Natural killer cell (primary cell): ENCODE data around the gene SCYL1. TPM values are rescaled to one million over a fixed set of nuclear protein-coding genes. Genes with fewer than 3 reads are reported as not detected.
"Not testable (repeated sequence)": the region's sequence is repeated elsewhere in the genome, so short reads cannot be mapped to it uniquely, and the experiment has no call there.

Experiments
- ATAC-seq, 3 donors: fragments of 150-1000 bp in 2 of 3; fragments of 200-7000 bp in 1 of 3; cut with Tn5 transposase; 1 replicate in 1 of 3; 2 replicates in 2 of 3; pipeline ENCODE4 v1.10.0; 2021; ENCODE audit warnings: mild to moderate bottlenecking in 2 of 3, moderate library complexity in 2 of 3
- DNase-seq, 2 donors: peaks; one replicate each; pipeline versions ENCODE4 v3.0.0 to v3.0.0-alpha.2; 2013 to 2021; ENCODE audit warnings: mixed read lengths in 1 of 2
- H3K27ac ChIP-seq: one replicate; pipeline ENCODE4 v1.5.1; 2013; ENCODE audit warnings: mild to moderate bottlenecking, low read length
- H3K27me3 ChIP-seq: one replicate; pipeline ENCODE4 v1.6.1; 2013; ENCODE audit warnings: low read length; ENCODE audit not compliant: control insufficient read depth, insufficient read depth
- H3K36me3 ChIP-seq: one replicate; pipeline ENCODE4 v1.6.1; 2013; ENCODE audit warnings: low read length; ENCODE audit not compliant: control insufficient read depth, insufficient read depth
- H3K4me1 ChIP-seq: one replicate; pipeline ENCODE4 v1.6.1; 2013; ENCODE audit warnings: low read length; ENCODE audit not compliant: control insufficient read depth, insufficient read depth
- H3K4me3 ChIP-seq: one replicate; pipeline ENCODE4 v1.5.1; 2013; ENCODE audit warnings: low read length
- H3K9me3 ChIP-seq: one replicate; pipeline ENCODE4 v1.6.1; 2013; ENCODE audit warnings: low read length; ENCODE audit not compliant: control insufficient read depth, insufficient read depth
- H3K27ac Mint-ChIP-seq, 2 donors: one replicate each; pipeline ENCODE4 v1.8.0; 2022; ENCODE audit warnings: mild to moderate bottlenecking in 2 of 2, mixed read lengths in 2 of 2, moderate library complexity in 1 of 2
- H3K27me3 Mint-ChIP-seq, 2 donors: one replicate each; pipeline ENCODE4 v1.8.0; 2022; ENCODE audit warnings: low read depth in 2 of 2, mixed read lengths in 2 of 2
- H3K36me3 Mint-ChIP-seq: one replicate; pipeline ENCODE4 v1.8.0; 2022; ENCODE audit warnings: mixed read lengths
- H3K4me1 Mint-ChIP-seq, 2 donors: one replicate each; pipeline ENCODE4 v1.8.0; 2022; ENCODE audit warnings: mixed read lengths in 2 of 2
- H3K4me3 Mint-ChIP-seq: one replicate; pipeline ENCODE4 v1.8.0; 2022; ENCODE audit warnings: mild to moderate bottlenecking, moderate library complexity, mixed read lengths
- H3K9me3 Mint-ChIP-seq, 2 donors: one replicate each; pipeline ENCODE4 v1.8.0; 2022; ENCODE audit warnings: mixed read lengths in 2 of 2
- CTCF ChIP-seq: fragments of 200-600 bp; IDR thresholded peaks from one replicate; pipeline ENCODE4 v1.8.0; 2022; ENCODE audit warnings: antibody characterized with exemption
- WGBS: methylation state at CpG from one replicate; pipeline ENCODE4 v1.1.7; 2013; ENCODE audit warnings: missing lambda C conversion rate; ENCODE audit not compliant: insufficient coverage; 5-methylcytosine and 5-hydroxymethylcytosine counted together
- intact Hi-C: fragments of 100-400 bp; cut with micrococcal nuclease; formaldehyde crosslinking; loops from one replicate; pipeline ENCODE4 v1.14.2; 2022
- total RNA-seq, 4 donors: library from RNA; stranded (reverse); fragments of 120-200 nt in 1 of 4; gene quantifications; one replicate each; pipeline versions ENCODE4 v1.2.3 to v1.2.4, GENCODE V29; 2013 to 2022

SCYL1 gene
- total RNA-seq, 3 donors from 2014 or later (not counting 1 experiment from before 2014, with no cell fraction given) = 61.7 to 79.9 (median 71.3) TPM

- intact Hi-C loops, H3K36me3 ChIP-seq, H3K27ac ChIP-seq, H3K27me3 Mint-ChIP-seq, H3K27me3 ChIP-seq, H3K9me3 ChIP-seq, H3K4me3 Mint-ChIP-seq, ATAC-seq, H3K9me3 Mint-ChIP-seq, H3K36me3 Mint-ChIP-seq, H3K4me3 ChIP-seq: not testable (repeated sequence)
- peaks cover 5 to 23% of the 10 kb centered on the region in 2 donors for H3K4me1 Mint-ChIP-seq
- WGBS = 25% methylated on average over 13 of the region's 18 CpGs
- peaks cover 30% of the 10 kb centered on the region for H3K4me1 ChIP-seq
- peak in 1 of 2 donors; percentile 70 for DNase-seq
- H3K27ac Mint-ChIP-seq = peak overlapping the region in 1 of 2 donors; percentile 22
These were observed 1.9 kb upstream of the SCYL1 start for GRCh38 chr11:65522718-65523630.

- Mint-ChIP-seq H3K4me1 (peaks cover 5 to 23% of the 10 kb centered on the region in 2 donors), H3K27ac (peak overlapping the region in 1 of 2 donors; percentile 22), H3K4me3 (peak overlapping the region; percentile 42)
- H3K9me3 Mint-ChIP-seq, ATAC-seq, H3K9me3 ChIP-seq, H3K4me3 ChIP-seq, H3K27me3 Mint-ChIP-seq, H3K36me3 ChIP-seq, H3K27ac ChIP-seq, H3K27me3 ChIP-seq, intact Hi-C loops, H3K36me3 Mint-ChIP-seq, DNase-seq: not testable (repeated sequence)
- WGBS = 73% methylated on average over 7 of the region's 7 CpGs
- peaks cover 30% of the 10 kb centered on the region for H3K4me1 ChIP-seq
These were observed 1.3 kb upstream of the SCYL1 start for GRCh38 chr11:65523631-65523968.

- H3K27me3 ChIP-seq = no peaks in the 10 kb centered on the region
- DNase-seq = peak in 1 of 2 donors; percentile 34
- H3K4me1 Mint-ChIP-seq = peaks cover 5 to 23% of the 10 kb centered on the region in 2 donors
- ATAC-seq = peak in 2 of 3 donors; percentile 4 to 5
- intact Hi-C loops = no loop called here
- no peaks in the 10 kb centered on the region for H3K27me3 Mint-ChIP-seq
- H3K36me3 ChIP-seq = peaks cover 7% of the 10 kb centered on the region
- WGBS = 79% methylated on average over 12 of the region's 12 CpGs
- no peak overlapping the region for H3K4me3 Mint-ChIP-seq
- no peaks in the 10 kb centered on the region for H3K9me3 ChIP-seq
- H3K27ac ChIP-seq = no peak overlapping the region
- peaks cover 30% of the 10 kb centered on the region for H3K4me1 ChIP-seq
- no peaks in the 10 kb centered on the region for H3K9me3 Mint-ChIP-seq
- TF ChIP-seq CTCF = no peak
- peak overlapping the region; percentile 43 to 83 for H3K27ac Mint-ChIP-seq
- no peaks in the 10 kb centered on the region for H3K36me3 Mint-ChIP-seq
- no peak overlapping the region for H3K4me3 ChIP-seq
These were observed 706 bp upstream of the SCYL1 start for GRCh38 chr11:65524014-65524740.

GRCh38 chr11:65525546-65526480 lies 930 bp downstream of the SCYL1 start:
- H3K27me3 ChIP-seq = no peaks in the 10 kb centered on the region
- peaks cover 30% of the 10 kb centered on the region for H3K4me1 ChIP-seq
- Mint-ChIP-seq H3K27ac (peak overlapping the region; percentile 51 to 83), H3K27me3 (no peaks in the 10 kb centered on the region), H3K9me3 (no peaks in the 10 kb centered on the region), H3K4me1 (peaks cover 5 to 23% of the 10 kb centered on the region in 2 donors), H3K36me3 (no peaks in the 10 kb centered on the region), H3K4me3 (peak overlapping the region; percentile 78)
- H3K9me3 ChIP-seq = no peaks in the 10 kb centered on the region
- no peak for TF ChIP-seq CTCF
- H3K36me3 ChIP-seq = peaks cover 23% of the 10 kb centered on the region
- 52% methylated on average over 31 of the region's 31 CpGs for WGBS
- ATAC-seq (no peak), DNase-seq (peak in 1 of 2 donors; percentile 55)
- intact Hi-C loops = no loop called here
- peak overlapping the region; percentile 50 for H3K27ac ChIP-seq
- H3K4me3 ChIP-seq = peak overlapping the region; percentile 62
